ENCODE measurements around the gene TPI1.

DNA sequence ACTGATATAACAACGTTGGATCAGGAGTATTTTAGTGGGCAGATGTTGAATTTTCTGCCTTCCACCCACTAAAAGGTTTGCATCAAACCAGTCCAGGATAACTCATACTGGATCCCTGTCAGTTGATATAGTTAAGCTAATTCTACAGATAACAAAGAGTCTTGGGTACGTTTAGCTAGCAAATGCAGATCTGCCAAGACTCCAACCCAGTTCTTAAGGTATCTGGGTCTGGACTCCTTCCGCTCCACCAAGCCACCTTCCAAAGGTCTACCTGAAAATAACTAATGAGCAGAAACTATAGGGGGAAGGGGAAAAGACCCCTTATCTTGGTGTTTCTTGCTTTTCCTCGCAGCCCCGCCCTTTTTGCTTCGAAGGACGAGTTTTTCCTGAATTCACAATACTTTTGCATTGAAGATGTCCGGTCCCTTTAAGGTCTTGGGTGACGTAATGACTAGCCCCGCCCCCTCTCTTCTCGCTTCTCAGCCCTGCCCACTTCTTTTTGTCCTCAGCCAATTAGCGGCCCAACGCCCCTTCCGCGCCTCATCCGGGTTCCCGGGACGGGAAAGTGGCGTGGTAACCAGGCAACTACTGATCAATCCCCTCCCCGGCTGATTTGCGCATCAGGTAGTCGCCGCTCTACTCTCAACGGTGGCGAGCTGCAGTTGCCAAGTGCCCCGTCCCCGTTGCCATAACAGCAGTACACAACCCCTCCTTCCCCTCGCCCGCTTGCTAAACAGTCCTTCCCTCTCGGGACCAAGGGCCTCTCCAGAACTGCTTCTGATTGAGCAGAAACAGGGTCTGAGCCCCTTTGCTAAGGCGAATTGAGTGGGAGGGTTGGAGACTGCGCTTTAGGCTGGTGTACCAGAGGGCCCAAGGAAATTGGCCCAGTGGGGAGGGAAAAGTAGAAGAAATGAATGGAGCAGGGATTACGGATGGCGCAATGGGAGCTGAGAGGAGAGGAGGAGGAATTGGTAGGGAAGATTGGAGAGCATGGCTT, 37.2 kb downstream of the TPI1 start, which contains the start of gene LRRC23:
- TF ChIP-seq, protein P1, sequence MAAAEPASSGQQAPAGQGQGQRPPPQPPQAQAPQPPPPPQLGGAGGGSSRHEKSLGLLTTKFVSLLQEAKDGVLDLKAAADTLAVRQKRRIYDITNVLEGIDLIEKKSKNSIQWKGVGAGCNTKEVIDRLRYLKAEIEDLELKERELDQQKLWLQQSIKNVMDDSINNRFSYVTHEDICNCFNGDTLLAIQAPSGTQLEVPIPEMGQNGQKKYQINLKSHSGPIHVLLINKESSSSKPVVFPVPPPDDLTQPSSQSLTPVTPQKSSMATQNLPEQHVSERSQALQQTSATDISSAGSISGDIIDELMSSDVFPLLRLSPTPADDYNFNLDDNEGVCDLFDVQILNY (CRISPR knock-in tag; IDR thresholded peaks at IDR 0.05): no peak
- TF ChIP-seq, protein P2, sequence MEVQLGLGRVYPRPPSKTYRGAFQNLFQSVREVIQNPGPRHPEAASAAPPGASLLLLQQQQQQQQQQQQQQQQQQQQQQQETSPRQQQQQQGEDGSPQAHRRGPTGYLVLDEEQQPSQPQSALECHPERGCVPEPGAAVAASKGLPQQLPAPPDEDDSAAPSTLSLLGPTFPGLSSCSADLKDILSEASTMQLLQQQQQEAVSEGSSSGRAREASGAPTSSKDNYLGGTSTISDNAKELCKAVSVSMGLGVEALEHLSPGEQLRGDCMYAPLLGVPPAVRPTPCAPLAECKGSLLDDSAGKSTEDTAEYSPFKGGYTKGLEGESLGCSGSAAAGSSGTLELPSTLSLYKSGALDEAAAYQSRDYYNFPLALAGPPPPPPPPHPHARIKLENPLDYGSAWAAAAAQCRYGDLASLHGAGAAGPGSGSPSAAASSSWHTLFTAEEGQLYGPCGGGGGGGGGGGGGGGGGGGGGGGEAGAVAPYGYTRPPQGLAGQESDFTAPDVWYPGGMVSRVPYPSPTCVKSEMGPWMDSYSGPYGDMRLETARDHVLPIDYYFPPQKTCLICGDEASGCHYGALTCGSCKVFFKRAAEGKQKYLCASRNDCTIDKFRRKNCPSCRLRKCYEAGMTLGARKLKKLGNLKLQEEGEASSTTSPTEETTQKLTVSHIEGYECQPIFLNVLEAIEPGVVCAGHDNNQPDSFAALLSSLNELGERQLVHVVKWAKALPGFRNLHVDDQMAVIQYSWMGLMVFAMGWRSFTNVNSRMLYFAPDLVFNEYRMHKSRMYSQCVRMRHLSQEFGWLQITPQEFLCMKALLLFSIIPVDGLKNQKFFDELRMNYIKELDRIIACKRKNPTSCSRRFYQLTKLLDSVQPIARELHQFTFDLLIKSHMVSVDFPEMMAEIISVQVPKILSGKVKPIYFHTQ (CRISPR knock-in tag; IDR thresholded peaks at IDR 0.05): 0 out of 2 replicates have a peak, but pooled peaks have one; percentile 41
- no peak for TF ChIP-seq KAT7 (CRISPR knock-in tag; IDR thresholded peaks at IDR 0.05; ENCODE audit: borderline replicate concordance)
- TF ChIP-seq, protein P3, sequence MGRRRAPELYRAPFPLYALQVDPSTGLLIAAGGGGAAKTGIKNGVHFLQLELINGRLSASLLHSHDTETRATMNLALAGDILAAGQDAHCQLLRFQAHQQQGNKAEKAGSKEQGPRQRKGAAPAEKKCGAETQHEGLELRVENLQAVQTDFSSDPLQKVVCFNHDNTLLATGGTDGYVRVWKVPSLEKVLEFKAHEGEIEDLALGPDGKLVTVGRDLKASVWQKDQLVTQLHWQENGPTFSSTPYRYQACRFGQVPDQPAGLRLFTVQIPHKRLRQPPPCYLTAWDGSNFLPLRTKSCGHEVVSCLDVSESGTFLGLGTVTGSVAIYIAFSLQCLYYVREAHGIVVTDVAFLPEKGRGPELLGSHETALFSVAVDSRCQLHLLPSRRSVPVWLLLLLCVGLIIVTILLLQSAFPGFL (CRISPR knock-in tag; IDR thresholded peaks at IDR 0.05; ENCODE audit: borderline replicate concordance): no peak
- TF ChIP-seq CREM (CRISPR knock-in tag; IDR thresholded peaks at IDR 0.05): 0 out of 2 replicates have a peak, but pooled peaks have one; percentile 51
- TF ChIP-seq, protein P4, sequence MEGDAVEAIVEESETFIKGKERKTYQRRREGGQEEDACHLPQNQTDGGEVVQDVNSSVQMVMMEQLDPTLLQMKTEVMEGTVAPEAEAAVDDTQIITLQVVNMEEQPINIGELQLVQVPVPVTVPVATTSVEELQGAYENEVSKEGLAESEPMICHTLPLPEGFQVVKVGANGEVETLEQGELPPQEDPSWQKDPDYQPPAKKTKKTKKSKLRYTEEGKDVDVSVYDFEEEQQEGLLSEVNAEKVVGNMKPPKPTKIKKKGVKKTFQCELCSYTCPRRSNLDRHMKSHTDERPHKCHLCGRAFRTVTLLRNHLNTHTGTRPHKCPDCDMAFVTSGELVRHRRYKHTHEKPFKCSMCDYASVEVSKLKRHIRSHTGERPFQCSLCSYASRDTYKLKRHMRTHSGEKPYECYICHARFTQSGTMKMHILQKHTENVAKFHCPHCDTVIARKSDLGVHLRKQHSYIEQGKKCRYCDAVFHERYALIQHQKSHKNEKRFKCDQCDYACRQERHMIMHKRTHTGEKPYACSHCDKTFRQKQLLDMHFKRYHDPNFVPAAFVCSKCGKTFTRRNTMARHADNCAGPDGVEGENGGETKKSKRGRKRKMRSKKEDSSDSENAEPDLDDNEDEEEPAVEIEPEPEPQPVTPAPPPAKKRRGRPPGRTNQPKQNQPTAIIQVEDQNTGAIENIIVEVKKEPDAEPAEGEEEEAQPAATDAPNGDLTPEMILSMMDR (IDR thresholded peaks at IDR 0.05): no peak

Data from WTC11 (cell line).